ENCODE results near the gene CNTFR.

DNA sequence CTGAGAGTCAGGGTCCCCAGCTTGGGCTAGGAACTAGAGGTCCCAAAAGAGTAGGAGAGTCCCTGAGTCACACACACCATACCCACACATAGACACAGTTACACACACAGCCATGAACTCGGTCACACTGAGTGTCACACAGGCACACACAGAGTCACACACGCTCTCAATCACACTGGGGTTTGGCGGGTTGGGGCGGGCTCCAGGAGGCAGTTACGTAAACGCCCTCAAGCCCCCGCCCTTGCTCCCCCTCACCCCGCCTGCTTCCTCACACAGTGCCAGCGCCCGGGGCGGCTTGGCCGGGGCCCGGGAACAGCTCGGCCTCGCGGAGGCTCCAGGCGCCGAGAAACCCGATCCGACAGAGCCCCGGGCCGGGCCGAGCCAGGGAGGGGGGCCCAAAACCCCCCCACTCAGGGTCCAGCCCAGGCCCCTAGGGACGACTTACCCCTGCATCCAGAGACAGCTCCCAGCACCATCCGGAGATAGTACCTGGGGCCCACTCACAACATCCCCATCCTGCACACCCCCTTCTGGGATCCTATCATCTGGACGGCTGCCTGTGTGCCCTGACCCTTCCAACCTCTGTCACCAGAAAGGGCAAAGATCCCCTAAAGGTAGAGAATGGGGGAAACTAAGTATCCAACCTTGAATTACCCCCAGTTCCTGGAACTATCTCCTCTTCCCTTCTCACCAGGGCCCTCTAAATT, 3.5 kb upstream of the CNTFR start:
- TF ChIP-seq, protein P1, sequence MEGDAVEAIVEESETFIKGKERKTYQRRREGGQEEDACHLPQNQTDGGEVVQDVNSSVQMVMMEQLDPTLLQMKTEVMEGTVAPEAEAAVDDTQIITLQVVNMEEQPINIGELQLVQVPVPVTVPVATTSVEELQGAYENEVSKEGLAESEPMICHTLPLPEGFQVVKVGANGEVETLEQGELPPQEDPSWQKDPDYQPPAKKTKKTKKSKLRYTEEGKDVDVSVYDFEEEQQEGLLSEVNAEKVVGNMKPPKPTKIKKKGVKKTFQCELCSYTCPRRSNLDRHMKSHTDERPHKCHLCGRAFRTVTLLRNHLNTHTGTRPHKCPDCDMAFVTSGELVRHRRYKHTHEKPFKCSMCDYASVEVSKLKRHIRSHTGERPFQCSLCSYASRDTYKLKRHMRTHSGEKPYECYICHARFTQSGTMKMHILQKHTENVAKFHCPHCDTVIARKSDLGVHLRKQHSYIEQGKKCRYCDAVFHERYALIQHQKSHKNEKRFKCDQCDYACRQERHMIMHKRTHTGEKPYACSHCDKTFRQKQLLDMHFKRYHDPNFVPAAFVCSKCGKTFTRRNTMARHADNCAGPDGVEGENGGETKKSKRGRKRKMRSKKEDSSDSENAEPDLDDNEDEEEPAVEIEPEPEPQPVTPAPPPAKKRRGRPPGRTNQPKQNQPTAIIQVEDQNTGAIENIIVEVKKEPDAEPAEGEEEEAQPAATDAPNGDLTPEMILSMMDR (IDR thresholded peaks at IDR 0.05; ENCODE audit: insufficient read depth, low read length), result no peak
- no peak for TF ChIP-seq GABPA (IDR thresholded peaks at IDR 0.05; ENCODE audit: low read depth)
- no peak for TF ChIP-seq POLR2AphosphoS5 (IDR thresholded peaks at IDR 0.05; ENCODE audit: low read depth)
- TF ChIP-seq, protein P2, sequence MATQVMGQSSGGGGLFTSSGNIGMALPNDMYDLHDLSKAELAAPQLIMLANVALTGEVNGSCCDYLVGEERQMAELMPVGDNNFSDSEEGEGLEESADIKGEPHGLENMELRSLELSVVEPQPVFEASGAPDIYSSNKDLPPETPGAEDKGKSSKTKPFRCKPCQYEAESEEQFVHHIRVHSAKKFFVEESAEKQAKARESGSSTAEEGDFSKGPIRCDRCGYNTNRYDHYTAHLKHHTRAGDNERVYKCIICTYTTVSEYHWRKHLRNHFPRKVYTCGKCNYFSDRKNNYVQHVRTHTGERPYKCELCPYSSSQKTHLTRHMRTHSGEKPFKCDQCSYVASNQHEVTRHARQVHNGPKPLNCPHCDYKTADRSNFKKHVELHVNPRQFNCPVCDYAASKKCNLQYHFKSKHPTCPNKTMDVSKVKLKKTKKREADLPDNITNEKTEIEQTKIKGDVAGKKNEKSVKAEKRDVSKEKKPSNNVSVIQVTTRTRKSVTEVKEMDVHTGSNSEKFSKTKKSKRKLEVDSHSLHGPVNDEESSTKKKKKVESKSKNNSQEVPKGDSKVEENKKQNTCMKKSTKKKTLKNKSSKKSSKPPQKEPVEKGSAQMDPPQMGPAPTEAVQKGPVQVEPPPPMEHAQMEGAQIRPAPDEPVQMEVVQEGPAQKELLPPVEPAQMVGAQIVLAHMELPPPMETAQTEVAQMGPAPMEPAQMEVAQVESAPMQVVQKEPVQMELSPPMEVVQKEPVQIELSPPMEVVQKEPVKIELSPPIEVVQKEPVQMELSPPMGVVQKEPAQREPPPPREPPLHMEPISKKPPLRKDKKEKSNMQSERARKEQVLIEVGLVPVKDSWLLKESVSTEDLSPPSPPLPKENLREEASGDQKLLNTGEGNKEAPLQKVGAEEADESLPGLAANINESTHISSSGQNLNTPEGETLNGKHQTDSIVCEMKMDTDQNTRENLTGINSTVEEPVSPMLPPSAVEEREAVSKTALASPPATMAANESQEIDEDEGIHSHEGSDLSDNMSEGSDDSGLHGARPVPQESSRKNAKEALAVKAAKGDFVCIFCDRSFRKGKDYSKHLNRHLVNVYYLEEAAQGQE (IDR thresholded peaks at IDR 0.05; ENCODE audit: insufficient replicate concordance, low read depth), result no peak
